Smooth muscle cell (in vitro differentiated cells): Measurements from ENCODE around the gene NDUFS2. TPM values are rescaled to one million over a fixed set of nuclear protein-coding genes. Genes with fewer than 3 reads are reported as not detected.

Experiments used
- DNase-seq: peaks from one replicate; lab custom pipeline; 2025; ENCODE audit not compliant: unreplicated experiment; lab: John Stamatoyannopoulos, UW
- H2AFZ ChIP-seq: fragments of 200-600 bp; sonication (generic); 2 replicates; pipeline ENCODE4 v1.6.0; 2016; ENCODE audit warnings: antibody characterized with exemption, low read depth, mild to moderate bottlenecking
- H3F3A ChIP-seq: fragments of 200-600 bp; sonication (generic); 2 replicates; pipeline ENCODE4 v1.6.0; 2017; ENCODE audit warnings: antibody characterized with exemption, low read depth
- H3K27ac ChIP-seq: fragments of 200-600 bp; sonication (generic); 2 replicates; pipeline ENCODE4 v1.5.1; 2016; ENCODE audit warnings: low read depth, mild to moderate bottlenecking
- H3K27me3 ChIP-seq: fragments of 200-600 bp; sonication (generic); 2 replicates; pipeline ENCODE4 v1.6.1; 2016; ENCODE audit warnings: low read depth, mild to moderate bottlenecking
- H3K36me3 ChIP-seq: fragments of 200-600 bp; sonication (generic); 2 replicates; pipeline ENCODE4 v1.5.1; 2016; ENCODE audit warnings: low read depth
- H3K4me1 ChIP-seq: fragments of 200-600 bp; sonication (generic); 2 replicates; pipeline ENCODE4 v1.5.1; 2016; ENCODE audit warnings: low read depth
- H3K4me2 ChIP-seq: fragments of 200-600 bp; sonication (generic); 2 replicates; pipeline ENCODE4 v1.6.0; 2016; ENCODE audit warnings: mild to moderate bottlenecking
- H3K4me3 ChIP-seq: fragments of 200-600 bp; sonication (generic); 2 replicates; pipeline ENCODE4 v1.5.1; 2016; ENCODE audit warnings: mild to moderate bottlenecking
- H3K79me2 ChIP-seq: fragments of 200-600 bp; sonication (generic); 2 replicates; pipeline ENCODE4 v1.6.0; 2016; ENCODE audit warnings: low read depth, mild to moderate bottlenecking
- H3K9ac ChIP-seq: fragments of 200-600 bp; sonication (generic); 2 replicates; pipeline ENCODE4 v1.6.0; 2016; ENCODE audit warnings: low read depth
- H3K9me3 ChIP-seq: fragments of 200-600 bp; sonication (generic); replicated peaks from 2 replicates; pipeline ENCODE4 v1.5.1; 2016; ENCODE audit warnings: low read depth
- H4K20me1 ChIP-seq: fragments of 200-600 bp; sonication (generic); 2 replicates; pipeline ENCODE4 v1.6.0; 2016; ENCODE audit warnings: low read depth
- WGBS: methylation state at CpG from one replicate; pipeline ENCODE4 v1.1.7; 2016; ENCODE audit warnings: low lambda C conversion rate; 5-methylcytosine and 5-hydroxymethylcytosine counted together
- polyA plus RNA-seq: library from polyadenylated mRNA; unstranded; fragments of >200 nt; fragmentation: Nextera tagmentation; extraction: Ambion mirVana; gene quantifications from 2 replicates; pipeline ENCODE4 v1.2.1, GENCODE V29; 2016
- total RNA-seq: library from RNA; depleted of rRNA; stranded (reverse); fragments of >200 nt; gene quantifications from 2 replicates; pipeline ENCODE4 v1.2.3, GENCODE V29; 2014
- TF ChIP-seq, protein P1 (sequence below): fragments of 200-600 bp; sonication (generic); IDR thresholded peaks from 2 replicates; pipeline ENCODE4 v1.5.1; 2017; ENCODE audit warnings: borderline replicate concordance, mild to moderate bottlenecking, antibody characterized with exemption; ENCODE audit not compliant: insufficient read depth, poor library complexity, severe bottlenecking

NDUFS2 gene
- total and polyA plus RNA-seq, 2 experiments from 2014 or later, result 58.1 to 139 TPM

DNA sequence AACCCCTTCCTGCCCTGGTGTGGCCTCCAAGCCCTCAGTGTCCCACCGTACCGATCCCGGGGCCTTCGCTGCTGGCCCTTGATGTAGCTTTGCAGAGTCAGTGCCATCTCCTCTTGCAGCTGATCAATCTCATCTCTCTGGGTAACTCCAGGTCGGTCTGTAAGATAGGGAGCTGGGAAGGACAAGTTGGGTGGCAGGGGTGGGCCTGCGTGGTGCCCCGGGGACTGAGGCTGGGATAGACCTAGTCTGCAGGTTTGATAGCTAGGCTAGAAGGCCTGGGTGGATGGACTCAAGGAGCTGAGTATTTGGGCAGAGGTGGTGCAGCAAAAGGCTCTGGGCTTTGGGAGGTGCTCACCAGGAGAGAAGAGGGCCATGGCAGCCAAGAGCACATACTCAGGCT is 28.6 kb downstream of the NDUFS2 start:
- Histone ChIP-seq H3K9me3 (no peaks in the 10 kb centered on the region), H4K20me1 (no peaks in the 10 kb centered on the region), H3K27ac (no peak overlapping the region), H3F3A (no peaks in the 10 kb centered on the region), H3K9ac (no peak overlapping the region), H2AFZ (no peak overlapping the region), H3K36me3 (no peaks in the 10 kb centered on the region), H3K79me2 (no peaks in the 10 kb centered on the region), H3K4me3 (no peak overlapping the region), H3K4me2 (no peak overlapping the region), H3K27me3 (no peaks in the 10 kb centered on the region), H3K4me1 (no peaks in the 10 kb centered on the region)
- TF ChIP-seq, protein P1, sequence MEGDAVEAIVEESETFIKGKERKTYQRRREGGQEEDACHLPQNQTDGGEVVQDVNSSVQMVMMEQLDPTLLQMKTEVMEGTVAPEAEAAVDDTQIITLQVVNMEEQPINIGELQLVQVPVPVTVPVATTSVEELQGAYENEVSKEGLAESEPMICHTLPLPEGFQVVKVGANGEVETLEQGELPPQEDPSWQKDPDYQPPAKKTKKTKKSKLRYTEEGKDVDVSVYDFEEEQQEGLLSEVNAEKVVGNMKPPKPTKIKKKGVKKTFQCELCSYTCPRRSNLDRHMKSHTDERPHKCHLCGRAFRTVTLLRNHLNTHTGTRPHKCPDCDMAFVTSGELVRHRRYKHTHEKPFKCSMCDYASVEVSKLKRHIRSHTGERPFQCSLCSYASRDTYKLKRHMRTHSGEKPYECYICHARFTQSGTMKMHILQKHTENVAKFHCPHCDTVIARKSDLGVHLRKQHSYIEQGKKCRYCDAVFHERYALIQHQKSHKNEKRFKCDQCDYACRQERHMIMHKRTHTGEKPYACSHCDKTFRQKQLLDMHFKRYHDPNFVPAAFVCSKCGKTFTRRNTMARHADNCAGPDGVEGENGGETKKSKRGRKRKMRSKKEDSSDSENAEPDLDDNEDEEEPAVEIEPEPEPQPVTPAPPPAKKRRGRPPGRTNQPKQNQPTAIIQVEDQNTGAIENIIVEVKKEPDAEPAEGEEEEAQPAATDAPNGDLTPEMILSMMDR, result no peak
- 98% methylated on average over 7 of the region's 7 CpGs for WGBS
- DNase-seq, result no peak

DNA sequence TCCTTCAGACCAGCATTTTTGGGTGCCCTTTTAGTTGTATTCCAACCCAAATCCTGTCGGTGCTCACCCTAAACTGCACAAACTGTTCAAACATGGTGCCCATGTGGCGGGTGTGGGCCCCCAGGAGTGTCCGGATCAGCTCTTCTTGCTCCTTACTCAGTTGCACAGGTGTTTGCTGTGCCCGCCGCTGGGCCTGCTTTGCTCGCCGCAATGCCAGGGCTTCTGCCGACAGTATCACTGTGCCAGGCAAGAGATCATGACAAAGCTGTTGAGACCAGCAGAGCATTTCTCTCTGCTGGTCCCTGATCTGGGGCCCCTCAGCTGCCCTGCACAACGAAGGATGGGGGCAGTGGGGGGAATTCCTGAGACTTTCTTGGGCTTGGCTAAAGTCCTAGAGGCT is 30.9 kb downstream of the NDUFS2 start:
- Histone ChIP-seq H3K79me2 (no peaks in the 10 kb centered on the region), H3K9ac (no peak overlapping the region), H2AFZ (no peak overlapping the region), H4K20me1 (no peaks in the 10 kb centered on the region), H3K4me2 (no peak overlapping the region), H3K27me3 (no peaks in the 10 kb centered on the region), H3K9me3 (no peaks in the 10 kb centered on the region), H3F3A (no peaks in the 10 kb centered on the region), H3K36me3 (no peaks in the 10 kb centered on the region), H3K4me3 (no peak overlapping the region), H3K4me1 (no peaks in the 10 kb centered on the region), H3K27ac (no peak overlapping the region)
- no peak for DNase-seq
- TF ChIP-seq, protein P1, result no peak
- WGBS, result 94% methylated on average over 9 of the region's 9 CpGs

DNA sequence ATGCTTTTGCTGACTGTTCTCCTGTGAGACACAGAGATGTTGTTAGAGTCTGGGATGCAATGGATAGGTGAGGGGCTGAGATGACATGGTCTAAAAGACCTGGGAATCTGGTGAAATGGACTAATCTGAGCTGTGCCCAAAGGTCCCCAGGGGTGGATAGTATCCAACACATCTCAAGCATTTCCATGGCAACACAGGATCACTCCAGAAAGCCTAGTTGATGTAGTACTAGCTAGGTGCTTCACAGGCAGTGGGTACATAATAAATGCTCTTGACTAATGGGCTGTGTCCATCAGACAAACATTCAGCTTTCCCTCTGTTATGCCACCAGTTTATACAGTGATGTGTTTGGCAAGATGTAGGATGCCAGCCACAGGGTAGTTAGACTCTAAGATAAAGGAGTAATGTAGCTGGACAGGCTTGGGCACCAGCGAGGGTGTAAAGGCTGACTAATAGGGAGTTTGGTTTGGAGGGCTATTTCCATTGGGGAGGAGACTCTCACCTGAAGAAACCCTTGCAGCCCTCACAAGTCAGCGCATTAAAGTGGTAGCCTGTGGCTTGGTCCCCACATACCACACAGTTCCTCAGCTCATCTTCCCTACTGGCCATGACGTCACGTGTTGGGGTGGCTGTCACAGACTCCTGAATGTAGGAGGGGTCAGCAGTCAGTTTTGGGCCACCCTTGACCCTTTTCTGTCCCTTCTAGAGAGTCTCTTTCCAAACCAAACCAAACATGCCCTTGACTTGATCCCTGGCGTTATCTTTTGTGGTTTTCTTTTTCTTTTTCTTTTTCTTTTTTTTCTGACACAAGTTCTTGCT is 34.0 kb downstream of the NDUFS2 start:
- Histone ChIP-seq H3K36me3 (no peaks in the 10 kb centered on the region), H3K9me3 (no peaks in the 10 kb centered on the region), H3K4me1 (no peaks in the 10 kb centered on the region), H3K4me2 (no peak overlapping the region), H3K9ac (no peak overlapping the region), H3F3A (no peaks in the 10 kb centered on the region), H2AFZ (no peak overlapping the region), H3K27ac (no peak overlapping the region), H3K79me2 (no peaks in the 10 kb centered on the region), H3K4me3 (no peak overlapping the region), H3K27me3 (no peaks in the 10 kb centered on the region), H4K20me1 (no peaks in the 10 kb centered on the region)
- DNase-seq, result no peak
- 90% methylated on average over 5 of the region's 5 CpGs for WGBS
- TF ChIP-seq, protein P1, result no peak

DNA sequence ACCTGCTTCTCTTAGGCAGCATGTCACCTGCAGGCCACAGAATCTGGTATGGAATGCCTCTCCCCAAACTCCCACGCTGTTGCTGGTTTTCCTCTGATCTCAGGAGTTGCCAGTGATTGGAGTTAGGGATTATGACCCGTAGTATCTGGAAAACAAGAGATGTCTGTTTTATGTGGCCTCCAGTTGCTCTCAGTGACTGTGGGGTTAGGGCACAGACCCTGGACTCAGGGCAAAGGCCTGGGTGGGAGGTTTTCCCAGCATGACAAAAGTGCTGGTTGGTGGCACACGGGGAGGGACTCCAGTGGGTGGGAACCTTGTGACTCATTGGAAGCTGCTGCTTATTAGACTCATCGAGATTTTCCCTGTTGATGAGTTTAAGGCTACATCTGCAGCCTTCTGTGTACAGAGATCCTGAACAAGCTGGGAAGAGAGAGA is 35.9 kb downstream of the NDUFS2 start, which contains the start of gene NR1I3:
NR1I3 (minus strand) TSS at position 165 of the 435 bp plus-strand sequence. CDS start 1,638 bp downstream, outside the sequence.
- no peaks in the 10 kb centered on the region for H3K4me1 ChIP-seq

More for the DNA sequence above, 35.9 kb downstream of the NDUFS2 start, which contains the start of gene NR1I3:
- no peak within 1 kb of the TSS for H3K4me2 ChIP-seq
- no peaks in the 10 kb centered on the region for H3K27me3 ChIP-seq
- no peaks in the 10 kb centered on the region for H3K36me3 ChIP-seq
- peak within 1 kb of the TSS; percentile 51 for H2AFZ ChIP-seq
- no peak within 1 kb of the TSS for H3K4me3 ChIP-seq
- no peak within 1 kb of the TSS for H3K27ac ChIP-seq
- no peaks in the 10 kb centered on the region for H3K9me3 ChIP-seq
- TF ChIP-seq, protein P1, result no peak
- H3K9ac ChIP-seq, result no peak within 1 kb of the TSS
- DNase-seq, result no peak
- WGBS, result 26% methylated on average over 4 of the region's 4 CpGs
- H4K20me1 ChIP-seq, result no peaks in the 10 kb centered on the region
- no peaks in the 10 kb centered on the region for H3K79me2 ChIP-seq
- H3F3A ChIP-seq, result no peaks in the 10 kb centered on the region
